Keratinocyte (primary cell): ENCODE measurements around the gene GATA3.

Source experiments
- CTCF ChIP-seq, 3 experiments: IDR thresholded peaks in 1 of 3; conservative IDR thresholded peaks in 1 of 3; optimal IDR thresholded peaks in 1 of 3; 2 replicates in 2 of 3; 3 replicates in 1 of 3; pipeline versions ENCODE3 to v1.5.1; 2011; ENCODE audit warnings: low read length in 3 of 3, mild to moderate bottlenecking in 3 of 3, moderate library complexity in 2 of 3, control low read depth in 1 of 3, inconsistent platforms in 1 of 3; ENCODE audit not compliant: insufficient read depth in 2 of 3; ENCODE audit errors: extremely low read depth in 1 of 3
- EZH2 ChIP-seq: IDR thresholded peaks from one replicate; pipeline ENCODE4 v1.6.1; 2012; ENCODE audit warnings: inconsistent platforms, mild to moderate bottlenecking, low read length, moderate library complexity

- TF ChIP-seq CTCF (optimal IDR thresholded peaks at IDR 0.05 in 1 of 3, IDR thresholded peaks at IDR 0.05 in 1 of 3, conservative IDR thresholded peaks at IDR 0.05 in 1 of 3; ENCODE audit: extremely low read depth in 1 of 3, insufficient read depth in 2 of 3, low read length in 3 of 3) (no peak), EZH2 (peak; percentile 67)
These were observed 15.1 kb upstream of the GATA3 start for GRCh38 chr10:8039321-8039881.
